GM21367 (cell line): ENCODE measurements around the gene DCT.

Experiments used
- ATAC-seq: cut with Tn5 transposase; IDR thresholded peaks from one replicate; pipeline ENCODE4 v1.9.1; 2021; ENCODE audit not compliant: unreplicated experiment

Gene DCT

DNA sequence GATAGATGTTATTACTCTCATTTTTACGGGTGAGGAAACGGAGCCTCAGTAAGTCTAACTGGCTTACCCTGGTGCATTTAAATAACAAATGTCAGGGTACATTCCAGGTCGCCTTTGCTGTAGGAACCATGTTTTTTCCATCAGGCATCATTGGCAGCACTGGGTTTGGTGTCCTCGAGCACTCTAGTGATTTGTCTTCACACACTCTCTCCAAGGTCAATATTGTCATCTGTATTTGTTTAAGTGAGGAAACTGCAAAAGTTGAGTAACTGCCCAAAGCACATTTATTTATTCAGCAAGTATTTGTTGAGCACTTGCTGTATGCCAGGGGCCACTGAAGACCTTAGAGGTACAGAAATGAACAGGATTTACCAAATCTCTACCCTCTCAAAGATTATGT is 78.6 kb downstream of the DCT start:
- no peak for ATAC-seq

DNA sequence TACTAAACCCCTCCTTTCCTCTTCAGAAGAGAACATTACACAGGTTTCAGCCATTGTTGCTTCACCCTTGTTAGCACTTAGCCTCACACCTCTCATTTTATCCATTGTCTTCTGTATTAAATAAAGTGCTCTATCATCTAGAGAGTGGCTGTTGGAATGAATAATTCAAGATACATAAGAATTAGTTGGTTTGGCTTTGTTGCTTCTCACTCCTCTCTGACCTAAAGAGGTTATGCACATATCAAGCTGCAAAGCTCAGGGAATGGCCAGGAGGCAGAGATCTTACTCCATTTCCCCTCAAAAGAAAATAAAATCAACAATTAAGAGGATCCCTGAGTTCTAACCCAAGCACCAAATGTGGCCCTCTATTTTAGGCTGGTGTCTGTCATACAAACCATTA is 79.7 kb downstream of the DCT start:
- ATAC-seq = no peak

DNA sequence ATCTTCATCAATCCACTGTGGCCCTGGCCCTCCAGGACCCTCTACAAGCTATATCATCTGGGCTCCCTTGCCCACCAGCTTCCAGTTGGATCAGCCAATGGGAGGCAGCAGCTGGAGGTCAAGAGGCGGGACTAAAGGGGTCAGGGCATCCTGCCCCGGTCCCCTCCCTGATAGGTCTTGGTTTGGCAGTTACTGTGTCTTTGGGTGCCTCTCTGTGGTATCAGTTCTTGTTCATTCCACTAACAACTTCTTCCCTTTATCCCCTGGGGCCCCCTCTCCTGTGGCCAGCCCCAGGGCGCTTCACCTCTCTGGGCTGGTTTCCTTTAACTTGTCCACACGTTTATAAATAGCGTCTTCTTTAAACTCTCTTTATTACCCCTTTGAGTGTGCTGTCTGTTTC is 83.6 kb downstream of the DCT start:
- no peak for ATAC-seq

DNA sequence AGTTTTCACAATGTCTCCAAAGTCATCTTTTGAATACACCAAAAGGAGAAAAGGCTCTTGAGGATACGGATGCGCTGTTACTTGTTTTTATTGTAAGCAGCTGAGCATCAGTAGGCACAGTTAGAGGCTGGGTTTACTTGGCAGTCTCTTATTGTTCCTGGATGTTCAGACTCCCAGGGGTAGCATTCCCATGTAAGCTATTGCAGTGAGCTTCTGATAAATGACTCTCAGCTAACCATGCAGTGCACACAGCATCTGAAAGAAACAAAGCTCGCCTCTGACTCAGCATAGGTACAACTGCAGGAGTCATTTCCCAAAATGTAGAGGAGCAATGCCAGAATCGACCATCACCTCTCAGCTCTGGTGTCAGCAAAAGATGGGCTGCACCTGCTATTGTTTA is 84.8 kb downstream of the DCT start:
- no peak for ATAC-seq

- ATAC-seq = no peak
Observed at GRCh38 chr13:94390881-94391280, 88.6 kb downstream of the DCT start.

DNA sequence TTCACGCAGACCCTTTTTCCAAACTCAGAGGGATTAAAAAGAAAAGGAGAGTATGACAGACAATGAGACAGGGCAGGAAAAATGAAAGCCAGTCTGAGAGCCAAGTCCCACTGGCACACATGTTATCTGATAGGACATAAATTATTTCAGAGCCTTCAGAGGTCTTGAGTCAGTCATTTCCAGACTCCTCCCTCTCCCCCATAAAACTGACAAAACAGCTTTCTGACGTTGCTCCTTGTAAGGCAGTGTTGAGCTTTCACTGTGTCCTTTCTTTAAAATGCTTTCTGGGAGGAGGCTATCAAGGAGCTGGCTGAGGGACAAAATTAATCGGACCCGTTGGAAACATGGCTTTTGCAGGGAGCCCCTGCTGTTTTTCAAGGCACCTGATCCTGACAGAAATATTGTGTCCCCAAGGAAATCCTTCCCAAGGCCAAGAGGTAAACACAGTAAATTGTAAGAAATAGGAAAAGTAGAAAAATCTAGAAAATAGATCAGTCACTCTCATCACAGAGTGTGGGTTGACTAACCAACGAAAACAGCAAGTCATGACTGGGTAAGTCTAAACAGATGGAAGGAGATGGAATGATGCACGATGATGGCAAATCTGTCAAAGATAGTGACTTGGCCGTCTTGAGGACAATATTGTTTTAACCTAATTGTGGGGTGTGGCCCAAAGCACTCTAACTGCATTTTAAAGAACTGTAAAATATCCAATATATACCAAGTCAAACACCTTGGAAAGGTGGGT is 89.7 kb downstream of the DCT start:
- no peak for ATAC-seq

DNA sequence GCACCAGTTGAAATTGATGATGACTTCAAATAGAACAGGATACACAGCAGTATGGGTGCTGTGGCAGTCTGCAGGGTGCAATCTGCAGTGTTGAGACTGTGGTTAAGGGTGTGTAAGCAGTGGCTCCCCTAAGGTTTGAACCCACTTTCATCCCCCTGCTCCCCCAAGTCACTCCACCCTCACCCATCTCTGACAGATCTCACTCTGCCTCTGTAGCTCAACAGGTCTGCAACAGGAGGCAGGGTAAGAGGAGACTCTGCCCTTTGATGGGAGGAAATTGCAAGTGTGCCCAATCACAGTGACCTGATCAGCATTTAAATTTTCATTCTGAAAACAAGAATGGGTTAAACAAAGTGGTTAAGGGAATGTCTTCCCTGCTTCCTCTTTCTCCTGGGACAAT is 92.4 kb downstream of the DCT start:
- no peak for ATAC-seq
